RWPE1 (cell line): Measurements from ENCODE around the gene CTTNBP2.

Source experiments
- CTCF ChIA-PET: fragments of 350-600 bp; sonication (Branson Sonifier 250); formaldehyde crosslinking; extraction: SDS; loops from one replicate; lab custom pipeline; 2021; lab: Yijun Ruan, JAX
- POLR2A ChIA-PET: fragments of 400-600 bp; formaldehyde crosslinking; extraction: SDS; loops from one replicate; lab custom pipeline; 2020; ENCODE audit warnings: antibody characterized with exemption; ENCODE audit not compliant: low non-redundant PET; lab: Yijun Ruan, JAX
- DNase-seq: peaks from one replicate; pipeline ENCODE4 v3.0.0; 2012; ENCODE audit warnings: low spot score
- H3K27ac ChIP-seq: fragments of 450-650 bp; 2 replicates; pipeline ENCODE4 v1.5.1; 2017
- TF ChIP-seq, protein P1 (sequence below): fragments of 450-650 bp; conservative IDR thresholded peaks from 2 replicates; pipeline ENCODE4 v1.5.1; 2017; ENCODE audit warnings: low read depth, mild to moderate bottlenecking

The CTTNBP2 gene

GRCh38 chr7:117728890-117729624, 144.2 kb downstream of the CTTNBP2 start:
- CTCF ChIA-PET = no interaction called here
- TF ChIP-seq, protein P1, sequence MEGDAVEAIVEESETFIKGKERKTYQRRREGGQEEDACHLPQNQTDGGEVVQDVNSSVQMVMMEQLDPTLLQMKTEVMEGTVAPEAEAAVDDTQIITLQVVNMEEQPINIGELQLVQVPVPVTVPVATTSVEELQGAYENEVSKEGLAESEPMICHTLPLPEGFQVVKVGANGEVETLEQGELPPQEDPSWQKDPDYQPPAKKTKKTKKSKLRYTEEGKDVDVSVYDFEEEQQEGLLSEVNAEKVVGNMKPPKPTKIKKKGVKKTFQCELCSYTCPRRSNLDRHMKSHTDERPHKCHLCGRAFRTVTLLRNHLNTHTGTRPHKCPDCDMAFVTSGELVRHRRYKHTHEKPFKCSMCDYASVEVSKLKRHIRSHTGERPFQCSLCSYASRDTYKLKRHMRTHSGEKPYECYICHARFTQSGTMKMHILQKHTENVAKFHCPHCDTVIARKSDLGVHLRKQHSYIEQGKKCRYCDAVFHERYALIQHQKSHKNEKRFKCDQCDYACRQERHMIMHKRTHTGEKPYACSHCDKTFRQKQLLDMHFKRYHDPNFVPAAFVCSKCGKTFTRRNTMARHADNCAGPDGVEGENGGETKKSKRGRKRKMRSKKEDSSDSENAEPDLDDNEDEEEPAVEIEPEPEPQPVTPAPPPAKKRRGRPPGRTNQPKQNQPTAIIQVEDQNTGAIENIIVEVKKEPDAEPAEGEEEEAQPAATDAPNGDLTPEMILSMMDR = no peak
- POLR2A ChIA-PET = no interaction called here
- no peak for DNase-seq
- H3K27ac ChIP-seq = no peak overlapping the region

DNA sequence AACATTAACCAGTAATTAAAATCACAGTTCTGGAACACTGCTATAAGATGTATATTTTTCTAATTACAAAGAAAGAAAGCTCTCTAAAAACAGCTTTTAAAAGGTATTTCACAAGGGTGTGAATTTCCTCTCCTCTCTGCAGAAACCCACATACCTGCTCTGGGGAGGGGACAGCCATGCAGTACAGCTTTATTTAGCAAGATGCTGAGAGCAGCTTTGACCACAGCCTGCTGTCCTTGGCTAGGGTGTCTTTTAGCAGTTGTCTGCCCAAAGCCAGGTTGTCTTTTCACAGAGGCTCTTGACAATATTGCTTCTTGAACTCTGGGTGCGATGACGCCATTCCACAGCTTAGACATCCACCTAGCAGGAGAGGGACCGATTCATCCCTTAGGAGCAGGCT, 148.3 kb downstream of the CTTNBP2 start:
- TF ChIP-seq, protein P1 = no peak
- no peak for DNase-seq
- no peak overlapping the region for H3K27ac ChIP-seq
- POLR2A ChIA-PET = no interaction called here
- CTCF ChIA-PET = interaction anchor here (0.5 to 0.6 kb wide), 2 partner anchors 94 to 1768 kb away, joined by 3 to 5 read pairs; no protein-coding TSS in a partner anchor

- no peak for DNase-seq
- TF ChIP-seq, protein P1 = no peak
- H3K27ac ChIP-seq = no peak overlapping the region
- CTCF ChIA-PET = interaction anchor here (0.6 to 0.8 kb wide), 2 partner anchors 8 to 230 kb away, joined by 3 read pairs; no protein-coding TSS in a partner anchor
- POLR2A ChIA-PET = interaction anchor here (0.6 kb wide), 1 partner anchor 366 kb away, joined by 4 read pairs; no protein-coding TSS in a partner anchor
Measured at GRCh38 chr7:117719377-117719776, 153.9 kb downstream of the CTTNBP2 start.

GRCh38 chr7:117718116-117718835, 155.0 kb downstream of the CTTNBP2 start:
- H3K27ac ChIP-seq = no peak overlapping the region
- TF ChIP-seq, protein P1 = no peak
- no peak for DNase-seq
- CTCF ChIA-PET = interaction anchor here (0.6 kb wide), 1 partner anchor 436 kb away, joined by 9 read pairs; no protein-coding TSS in a partner anchor
- POLR2A ChIA-PET = no interaction called here

DNA sequence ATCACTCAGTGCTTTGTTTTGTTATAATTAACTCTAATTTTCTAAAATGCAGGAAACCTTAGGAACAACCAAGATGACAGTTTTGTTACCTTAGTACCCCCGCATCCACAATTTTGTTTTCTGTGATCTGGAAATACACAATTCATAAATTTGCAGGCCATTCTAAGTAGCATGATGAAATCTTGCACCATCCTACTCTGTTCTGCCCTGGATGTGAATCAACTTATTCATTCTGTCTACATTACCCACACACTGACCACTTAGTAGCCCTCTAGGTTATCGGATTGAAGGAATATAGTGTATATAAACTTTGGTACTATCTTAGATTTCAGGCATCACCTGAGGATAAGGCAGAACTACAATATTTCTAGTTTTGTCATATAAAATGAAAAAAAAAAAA, 155.9 kb downstream of the CTTNBP2 start:
- POLR2A ChIA-PET = no interaction called here
- H3K27ac ChIP-seq = no peak overlapping the region
- CTCF ChIA-PET = interaction anchor here (0.6 kb wide), 1 partner anchor 436 kb away, joined by 9 read pairs; no protein-coding TSS in a partner anchor

More for the DNA sequence above, 155.9 kb downstream of the CTTNBP2 start:
- DNase-seq = no peak
- TF ChIP-seq, protein P1 = no peak
